Peyer's patch (tissue), 4 donors: ENCODE measurements around the gene RAP1B. TPM values are rescaled to one million over a fixed set of nuclear protein-coding genes. Genes with fewer than 3 reads are reported as not detected.

ENCODE experiments used
- DNase-seq, 3 donors: peaks; one replicate each; pipeline ENCODE4 v3.0.0-alpha.2; 2017 to 2019
- H3K27ac ChIP-seq, 4 donors: fragments of 200-600 bp; sonication (generic); one replicate each; pipeline ENCODE4 v1.5.1; 2016 to 2019
- H3K27me3 ChIP-seq, 2 donors: fragments of 200-600 bp; sonication (generic); one replicate each; pipeline ENCODE4 v1.5.1; 2019
- H3K36me3 ChIP-seq, 3 donors: fragments of 200-600 bp; sonication (generic); one replicate each; pipeline ENCODE4 v1.5.1; 2016 to 2019
- H3K4me1 ChIP-seq, 4 donors: fragments of 200-600 bp; sonication (generic); one replicate each; pipeline ENCODE4 v1.5.1; 2016 to 2019
- H3K4me3 ChIP-seq, 4 donors: fragments of 200-600 bp; sonication (generic); 1 replicate in 3 of 4; 2 replicates in 1 of 4; pipeline ENCODE4 v1.5.1; 2016 to 2019; ENCODE audit warnings: mild to moderate bottlenecking in 1 of 4
- H3K9me3 ChIP-seq, 4 donors: fragments of 200-600 bp; sonication (generic); one replicate each; pipeline ENCODE4 v1.5.1; 2016 to 2019; ENCODE audit warnings: mild to moderate bottlenecking in 1 of 4
- POLR2A ChIP-seq, 2 donors: fragments of 450-650 bp; IDR thresholded peaks; one replicate each; pipeline ENCODE4 v1.5.1; 2017; ENCODE audit warnings: antibody characterized with exemption in 2 of 2, mild to moderate bottlenecking in 2 of 2, moderate library complexity in 2 of 2
- total RNA-seq, 4 donors: library from RNA; depleted of rRNA; stranded (reverse); fragments of >200 nt; gene quantifications; one replicate each; pipeline ENCODE4 v1.1.0, GENCODE V29; 2016
- TF ChIP-seq, protein P1 (sequence below), 6 experiments: fragments of 450-650 bp in 4 of 6; fragments of 200-600 bp in 2 of 6; sonication (generic) in 1 of 6; IDR thresholded peaks; one replicate each; pipeline ENCODE4 v1.5.1; 2017 to 2019; ENCODE audit warnings: antibody characterized with exemption in 6 of 6, mild to moderate bottlenecking in 3 of 6, moderate library complexity in 1 of 6

The RAP1B gene
- total RNA-seq, 4 donors from 2014 or later: 123 to 210 (median 140) TPM

- Histone ChIP-seq H3K4me3 (no peak overlapping the region), H3K9me3 (no peaks in the 10 kb centered on the region), H3K36me3 (no peaks in the 10 kb centered on the region), H3K27ac (no peak overlapping the region), H3K27me3 (no peaks in the 10 kb centered on the region), H3K4me1 (no peaks in the 10 kb centered on the region)
- no peak for DNase-seq
- TF ChIP-seq, protein P1, sequence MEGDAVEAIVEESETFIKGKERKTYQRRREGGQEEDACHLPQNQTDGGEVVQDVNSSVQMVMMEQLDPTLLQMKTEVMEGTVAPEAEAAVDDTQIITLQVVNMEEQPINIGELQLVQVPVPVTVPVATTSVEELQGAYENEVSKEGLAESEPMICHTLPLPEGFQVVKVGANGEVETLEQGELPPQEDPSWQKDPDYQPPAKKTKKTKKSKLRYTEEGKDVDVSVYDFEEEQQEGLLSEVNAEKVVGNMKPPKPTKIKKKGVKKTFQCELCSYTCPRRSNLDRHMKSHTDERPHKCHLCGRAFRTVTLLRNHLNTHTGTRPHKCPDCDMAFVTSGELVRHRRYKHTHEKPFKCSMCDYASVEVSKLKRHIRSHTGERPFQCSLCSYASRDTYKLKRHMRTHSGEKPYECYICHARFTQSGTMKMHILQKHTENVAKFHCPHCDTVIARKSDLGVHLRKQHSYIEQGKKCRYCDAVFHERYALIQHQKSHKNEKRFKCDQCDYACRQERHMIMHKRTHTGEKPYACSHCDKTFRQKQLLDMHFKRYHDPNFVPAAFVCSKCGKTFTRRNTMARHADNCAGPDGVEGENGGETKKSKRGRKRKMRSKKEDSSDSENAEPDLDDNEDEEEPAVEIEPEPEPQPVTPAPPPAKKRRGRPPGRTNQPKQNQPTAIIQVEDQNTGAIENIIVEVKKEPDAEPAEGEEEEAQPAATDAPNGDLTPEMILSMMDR (IDR thresholded peaks at IDR 0.05): no peak
- TF ChIP-seq POLR2A (IDR thresholded peaks at IDR 0.05): no peak
Observed at GRCh38 chr12:68581926-68582325, 28.8 kb upstream of the RAP1B start.

DNA sequence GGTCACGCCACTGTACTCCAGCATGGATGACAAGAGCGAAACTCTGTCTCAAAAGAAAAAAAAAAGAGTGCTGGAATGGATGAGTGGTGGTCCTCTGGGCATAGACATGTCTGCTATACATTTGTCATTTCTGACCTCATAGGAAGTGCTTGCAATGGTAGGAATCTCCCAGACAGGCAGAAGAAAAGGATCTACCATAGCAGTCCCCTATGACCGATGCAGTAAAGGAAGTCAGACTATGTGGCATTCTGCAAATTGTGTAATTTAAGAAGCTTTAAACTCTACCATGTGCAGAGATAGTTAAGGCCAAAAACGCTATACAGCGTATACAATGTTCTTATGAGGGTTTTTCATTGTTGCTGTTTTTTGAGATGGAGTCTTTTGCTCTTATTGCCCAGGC lies 24.7 kb upstream of the RAP1B start:
- Histone ChIP-seq H3K27me3 (no peaks in the 10 kb centered on the region), H3K27ac (no peak overlapping the region), H3K4me1 (no peaks in the 10 kb centered on the region), H3K36me3 (no peaks in the 10 kb centered on the region), H3K4me3 (no peak overlapping the region), H3K9me3 (peaks cover 0 to 8% (median 4%) of the 10 kb centered on the region in 4 donors)
- TF ChIP-seq, protein P1 (IDR thresholded peaks at IDR 0.05): no peak
- no peak for TF ChIP-seq POLR2A (IDR thresholded peaks at IDR 0.05)
- DNase-seq: no peak

DNA sequence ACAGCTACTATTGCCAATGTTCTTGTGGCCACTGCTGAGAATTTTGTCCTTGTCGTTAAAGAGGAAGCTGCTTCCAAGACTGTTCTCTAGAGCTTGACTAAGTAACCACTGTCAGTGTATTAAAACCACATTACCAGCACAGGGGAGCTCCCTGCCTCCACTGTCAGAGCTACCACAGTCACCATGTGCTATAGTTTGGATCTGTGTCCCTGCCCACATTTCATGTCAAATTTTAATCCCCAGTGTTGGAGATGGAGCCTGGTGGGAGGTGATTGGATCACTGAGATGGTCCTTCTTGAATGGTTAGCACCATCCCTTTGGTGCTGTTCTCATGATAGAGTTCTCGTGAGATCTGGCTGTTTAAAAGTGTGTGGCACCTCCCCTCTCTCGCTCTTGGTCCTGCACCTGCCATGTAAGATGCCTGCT lies 23.2 kb upstream of the RAP1B start:
- Histone ChIP-seq H3K27ac (no peak overlapping the region), H3K4me3 (no peak overlapping the region), H3K27me3 (no peaks in the 10 kb centered on the region), H3K4me1 (no peaks in the 10 kb centered on the region), H3K36me3 (no peaks in the 10 kb centered on the region), H3K9me3 (peaks cover 0 to 8% (median 4%) of the 10 kb centered on the region in 4 donors)
- TF ChIP-seq POLR2A (IDR thresholded peaks at IDR 0.05): no peak
- TF ChIP-seq, protein P1 (IDR thresholded peaks at IDR 0.05): no peak
- peak in 2 of 3 donors; percentile 44 to 62 for DNase-seq

DNA sequence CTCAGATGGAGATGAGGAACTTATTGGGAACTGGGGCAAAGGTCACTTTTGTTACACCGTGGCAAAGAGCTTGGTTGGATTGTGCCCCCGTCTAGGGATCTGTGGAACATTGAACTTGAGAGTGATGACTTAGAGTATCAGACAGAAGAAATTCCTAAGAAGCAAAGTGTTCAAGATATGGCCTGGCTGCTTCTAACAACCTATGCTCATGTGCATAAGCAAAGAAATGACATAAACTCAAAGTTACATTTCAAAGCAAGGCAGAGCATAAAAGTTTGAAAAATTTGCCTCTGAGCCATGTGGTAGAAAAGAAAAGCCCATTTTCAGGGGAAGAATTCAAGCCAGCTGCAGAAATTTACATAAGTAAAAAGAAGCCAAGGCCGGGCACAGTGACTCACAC lies 21.5 kb upstream of the RAP1B start:
- Histone ChIP-seq H3K27ac (no peak overlapping the region), H3K4me3 (no peak overlapping the region), H3K27me3 (no peaks in the 10 kb centered on the region), H3K9me3 (peaks cover 0 to 8% (median 4%) of the 10 kb centered on the region in 4 donors), H3K36me3 (no peaks in the 10 kb centered on the region), H3K4me1 (no peaks in the 10 kb centered on the region)
- TF ChIP-seq, protein P1 (IDR thresholded peaks at IDR 0.05): no peak
- no peak for TF ChIP-seq POLR2A (IDR thresholded peaks at IDR 0.05)
- DNase-seq: no peak

DNA sequence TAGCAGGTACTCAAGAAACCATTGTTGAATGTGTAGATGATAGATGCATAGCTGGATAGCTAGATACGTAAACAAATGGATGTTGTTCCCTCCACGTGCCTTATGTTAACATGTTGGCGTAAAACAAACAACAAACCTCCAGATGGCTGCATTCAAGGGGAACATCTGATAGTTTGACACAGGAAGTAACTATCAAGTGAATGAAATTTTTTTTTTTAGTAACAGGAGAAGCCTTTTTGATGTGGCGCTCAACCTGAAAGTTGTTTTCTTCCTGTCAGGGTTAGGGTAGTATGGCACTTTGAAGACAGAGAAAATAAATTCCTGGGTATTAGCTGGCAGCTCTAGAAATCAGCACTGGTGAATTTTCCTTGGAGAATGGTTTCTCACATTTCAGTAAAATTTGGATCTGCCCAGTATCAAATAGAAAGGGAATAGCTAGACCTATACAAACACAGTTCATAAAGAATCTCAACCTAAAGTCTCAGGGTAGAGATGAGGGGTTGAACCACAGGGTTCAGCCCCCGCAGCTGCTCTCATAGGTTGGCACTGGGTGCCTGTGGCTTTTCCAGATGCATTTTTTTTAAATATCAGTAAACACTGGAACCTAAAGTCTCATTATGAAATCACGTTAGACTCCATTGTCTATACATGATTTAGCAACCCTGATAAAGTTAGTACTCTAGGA lies 18.8 kb upstream of the RAP1B start:
- peak in 2 of 3 donors; percentile 50 to 60 for DNase-seq
- no peaks in the 10 kb centered on the region for H3K36me3 ChIP-seq
- no peak overlapping the region for H3K4me3 ChIP-seq
- peak overlapping the region in 3 of 4 donors; percentile 35 to 59 (median 37) for H3K27ac ChIP-seq
- no peak for TF ChIP-seq POLR2A (IDR thresholded peaks at IDR 0.05)
- TF ChIP-seq, protein P1 (IDR thresholded peaks at IDR 0.05): no peak
- H3K27me3 ChIP-seq: no peaks in the 10 kb centered on the region
- H3K9me3 ChIP-seq: peaks cover 0 to 8% (median 4%) of the 10 kb centered on the region in 4 donors
- no peaks in the 10 kb centered on the region for H3K4me1 ChIP-seq
